Measurements from ENCODE around the gene SETD6.

GRCh38 chr16:58499615-58500351, 15.5 kb upstream of the SETD6 start, which contains the start of gene NDRG4:
- TF ChIP-seq CTCF (conservative IDR thresholded peaks at IDR 0.05; ENCODE audit: low read depth, low read length) (no peak), EZH2 (IDR thresholded peaks at IDR 0.05; ENCODE audit: borderline replicate concordance, low read depth, low read length, poor library complexity, severe bottlenecking) (no peak)
